Thoracic aorta (tissue), 2 donors: ENCODE data around the gene PRMT7. TPM values are rescaled to one million over a fixed set of nuclear protein-coding genes. Genes with fewer than 3 reads are reported as not detected.

ENCODE experiments used
- ATAC-seq: fragments of 150-250 bp; one replicate; pipeline ENCODE4 v1.8.0; 2017; ENCODE audit warnings: low read depth; ENCODE audit not compliant: insufficient number of reproducible peaks, low FRiP score
- DNase-seq: peaks from one replicate; pipeline ENCODE4 v3.0.0-alpha.2; 2020; ENCODE audit warnings: low spot score
- H3K27ac ChIP-seq, 2 donors: fragments of 200-600 bp; sonication (generic); 1 replicate in 1 of 2; 2 replicates in 1 of 2; pipeline ENCODE4 v1.5.1; 2016; ENCODE audit warnings: mild to moderate bottlenecking in 2 of 2, moderate library complexity in 2 of 2
- H3K27me3 ChIP-seq: fragments of 200-600 bp; sonication (generic); replicated peaks from 2 replicates; pipeline ENCODE4 v1.6.0; 2016; ENCODE audit warnings: mild to moderate bottlenecking; ENCODE audit not compliant: insufficient read depth
- H3K36me3 ChIP-seq: fragments of 200-600 bp; sonication (generic); one replicate; pipeline ENCODE4 v1.5.1; 2016
- H3K4me1 ChIP-seq, 2 donors: fragments of 200-600 bp; sonication (generic); 1 replicate in 1 of 2; 2 replicates in 1 of 2; pipeline versions ENCODE4 v1.5.1 to v1.6.0; 2016; ENCODE audit warnings: low read depth in 2 of 2, mild to moderate bottlenecking in 1 of 2; ENCODE audit not compliant: control insufficient read depth in 1 of 2
- H3K4me3 ChIP-seq: fragments of 200-600 bp; sonication (generic); 2 replicates; pipeline ENCODE4 v1.5.1; 2016; ENCODE audit warnings: mild to moderate bottlenecking
- H3K9me3 ChIP-seq: fragments of 200-600 bp; sonication (generic); 2 replicates; pipeline ENCODE4 v1.5.1; 2016
- CTCF ChIP-seq: fragments of 200-600 bp; sonication (generic); IDR thresholded peaks from one replicate; pipeline ENCODE4 v1.5.1; 2019; ENCODE audit warnings: antibody characterized with exemption
- total RNA-seq, 2 donors: library from RNA; depleted of rRNA; stranded (reverse); fragments of >200 nt; gene quantifications; one replicate each; pipeline versions ENCODE4 v1.1.0 to v1.2.3, GENCODE V29; 2016

Gene PRMT7
- total RNA-seq, 2 donors from 2014 or later, result 46.6 to 74.2 TPM

DNA sequence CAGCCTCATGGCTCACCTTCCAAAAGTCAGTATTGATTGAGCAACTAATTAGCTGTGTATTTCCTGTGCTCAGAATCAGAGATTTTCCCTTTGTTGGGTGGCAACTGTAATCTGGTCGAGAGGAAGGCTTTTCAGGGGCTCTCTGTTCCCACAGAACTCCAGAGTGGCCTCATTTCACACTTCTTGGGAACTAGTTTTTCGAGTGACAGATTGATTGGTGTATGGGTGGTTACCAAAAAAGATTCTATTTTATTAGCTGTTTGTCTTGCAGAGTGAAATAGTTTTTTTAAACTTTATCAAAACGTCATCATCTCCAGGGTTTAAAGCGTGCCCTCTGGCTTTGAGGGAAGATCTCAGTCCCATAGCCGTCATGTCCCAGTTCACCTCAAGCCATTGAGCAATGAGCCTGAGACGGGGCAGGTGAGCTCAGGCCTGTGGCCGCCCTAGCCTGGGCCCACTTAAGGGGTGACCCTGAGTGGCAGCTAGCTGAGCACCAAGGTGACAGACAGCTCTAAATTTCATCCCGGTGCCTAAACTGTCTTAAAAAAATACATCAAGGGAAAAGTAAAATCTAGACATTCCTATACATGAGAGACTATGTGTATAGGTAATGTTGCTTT lies 84.5 kb downstream of the PRMT7 start:
- H3K27me3 ChIP-seq, result no peaks in the 10 kb centered on the region
- ATAC-seq (no peak), DNase-seq (no peak)
- no peaks in the 10 kb centered on the region for H3K4me1 ChIP-seq
- TF ChIP-seq CTCF, result no peak
- no peaks in the 10 kb centered on the region for H3K9me3 ChIP-seq
- no peak overlapping the region for H3K27ac ChIP-seq
- no peaks in the 10 kb centered on the region for H3K36me3 ChIP-seq
- H3K4me3 ChIP-seq, result no peak overlapping the region

- no peak overlapping the region for H3K4me3 ChIP-seq
- ATAC-seq (no peak), DNase-seq (no peak)
- H3K36me3 ChIP-seq, result no peaks in the 10 kb centered on the region
- no peaks in the 10 kb centered on the region for H3K4me1 ChIP-seq
- H3K9me3 ChIP-seq, result no peaks in the 10 kb centered on the region
- H3K27me3 ChIP-seq, result no peaks in the 10 kb centered on the region
- TF ChIP-seq CTCF, result no peak
- no peak overlapping the region for H3K27ac ChIP-seq
Observed at GRCh38 chr16:68395815-68396214, 85.0 kb downstream of the PRMT7 start.

DNA sequence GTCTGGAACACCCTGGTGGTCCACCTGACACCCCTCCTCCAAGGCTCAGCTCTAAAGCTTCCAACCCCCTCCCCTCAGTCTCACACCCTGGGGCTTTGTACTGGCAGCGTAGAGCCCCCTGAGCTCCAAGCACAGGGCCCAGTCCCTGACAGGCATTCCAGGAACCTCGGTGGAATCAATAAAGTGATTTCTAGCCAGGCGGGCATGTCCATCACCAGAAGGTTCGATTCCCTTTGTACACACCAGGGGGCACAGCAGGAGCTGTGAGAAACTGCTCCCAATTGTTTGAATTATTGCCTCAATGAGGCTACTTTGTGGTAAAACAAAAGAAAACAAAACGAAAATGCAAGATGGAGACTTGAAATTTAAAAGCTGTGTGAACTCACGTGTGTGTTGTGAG lies 85.7 kb downstream of the PRMT7 start:
- Histone ChIP-seq H3K4me3 (no peak overlapping the region), H3K27ac (no peak overlapping the region), H3K9me3 (no peaks in the 10 kb centered on the region), H3K27me3 (no peaks in the 10 kb centered on the region), H3K36me3 (no peaks in the 10 kb centered on the region), H3K4me1 (no peaks in the 10 kb centered on the region)
- TF ChIP-seq CTCF, result no peak
- no peak for ATAC-seq
- DNase-seq, result no peak

DNA sequence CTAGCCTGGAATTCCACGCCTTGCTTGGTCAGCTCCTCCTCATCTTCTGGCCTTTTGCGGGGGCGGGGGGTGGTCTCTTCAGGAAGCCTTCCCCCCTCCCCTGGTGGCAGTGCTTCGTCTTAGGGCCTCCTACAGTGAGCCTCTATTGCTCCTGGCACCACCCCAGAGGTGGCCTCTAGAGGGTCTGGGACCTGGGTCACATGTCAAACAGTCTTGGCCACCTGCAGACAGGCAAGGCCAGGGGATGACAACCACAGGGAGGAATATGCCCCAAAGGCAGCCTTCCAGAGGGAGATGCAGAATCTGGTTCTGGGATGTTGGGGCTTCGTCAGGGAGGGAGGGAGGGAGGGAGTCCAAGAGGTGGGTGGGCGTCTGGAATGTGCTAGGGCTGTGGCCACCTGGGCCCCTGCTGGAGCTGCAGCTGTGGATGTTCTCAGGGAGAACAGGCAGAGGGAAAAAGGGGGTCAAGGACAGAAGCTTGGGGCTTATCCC lies 86.9 kb downstream of the PRMT7 start:
- ATAC-seq (no peak), DNase-seq (no peak)
- Histone ChIP-seq H3K4me3 (no peak overlapping the region), H3K36me3 (no peaks in the 10 kb centered on the region), H3K4me1 (no peaks in the 10 kb centered on the region), H3K27me3 (no peaks in the 10 kb centered on the region), H3K27ac (no peak overlapping the region), H3K9me3 (no peaks in the 10 kb centered on the region)
- TF ChIP-seq CTCF, result no peak

GRCh38 chr16:68399456-68399855 lies 88.6 kb downstream of the PRMT7 start:
- no peak overlapping the region for H3K27ac ChIP-seq
- no peaks in the 10 kb centered on the region for H3K36me3 ChIP-seq
- TF ChIP-seq CTCF, result no peak
- DNase-seq (no peak), ATAC-seq (no peak)
- no peak overlapping the region for H3K4me3 ChIP-seq
- no peaks in the 10 kb centered on the region for H3K4me1 ChIP-seq
- no peaks in the 10 kb centered on the region for H3K9me3 ChIP-seq
- no peaks in the 10 kb centered on the region for H3K27me3 ChIP-seq
